OCI-LY3 (cell line): ENCODE results near the gene MAP1B.

Experiments used
- H2AFZ ChIP-seq: fragments of 200-600, 300-600 bp; shearing (Covaris generic); 2 replicates; pipeline ENCODE4 v1.6.0; 2014; ENCODE audit warnings: antibody characterized with exemption, low read depth, low read length
- H3K27ac ChIP-seq: fragments of 200-600, 300-600 bp; sonication (generic); 2 replicates; pipeline ENCODE4 v1.5.1; 2014; ENCODE audit warnings: mild to moderate bottlenecking, low read length, moderate library complexity, mixed read lengths
- H3K27me3 ChIP-seq: fragments of 200-600, 300-600 bp; sonication (generic); 2 replicates; pipeline ENCODE4 v1.6.1; 2014; ENCODE audit warnings: low read depth, low read length, mixed read lengths
- H3K36me3 ChIP-seq: fragments of 200-600, 300-600 bp; sonication (generic); replicated peaks from 2 replicates; pipeline ENCODE3; 2014; ENCODE audit warnings: low read depth, low read length, mixed read lengths
- H3K4me1 ChIP-seq: fragments of 300-600, 200-600 bp; sonication (generic); 2 replicates; pipeline ENCODE4 v1.6.1; 2014; ENCODE audit warnings: low read length, mixed read lengths
- H3K4me2 ChIP-seq: fragments of 200-600, 300-600 bp; sonication (generic); 2 replicates; pipeline ENCODE4 v1.6.1; 2014; ENCODE audit warnings: low read length, mixed read lengths
- H3K4me3 ChIP-seq: fragments of 300-600, 200-600 bp; sonication (generic); 2 replicates; pipeline ENCODE4 v1.5.1; 2014; ENCODE audit warnings: antibody characterized with exemption, mild to moderate bottlenecking, low read length, moderate library complexity
- H3K79me2 ChIP-seq: fragments of 300-600, 200-600 bp; shearing (Covaris generic); 2 replicates; pipeline ENCODE4 v1.6.1; 2014; ENCODE audit warnings: mild to moderate bottlenecking, low read length, mixed read lengths
- H3K9ac ChIP-seq: fragments of 300-600, 200-600 bp; shearing (Covaris generic); 2 replicates; pipeline ENCODE4 v1.6.0; 2014; ENCODE audit warnings: mild to moderate bottlenecking, low read length, moderate library complexity
- H3K9me3 ChIP-seq: fragments of 200-600, 300-600 bp; shearing (Covaris generic); 2 replicates; pipeline ENCODE4 v1.6.1; 2014; ENCODE audit warnings: low read length, mixed read lengths; ENCODE audit not compliant: insufficient read depth
- H4K20me1 ChIP-seq: fragments of 200-600, 300-600 bp; sonication (generic); 2 replicates; pipeline ENCODE4 v1.6.1; 2016; ENCODE audit warnings: low read length, mixed read lengths; ENCODE audit not compliant: insufficient read depth
- EZH2phosphoT487 ChIP-seq: fragments of 200-600 bp; shearing (Covaris generic); IDR thresholded peaks from 2 replicates; pipeline ENCODE4 v1.6.1; 2018; ENCODE audit warnings: antibody characterized with exemption, mixed run types, low read depth
- TF ChIP-seq, protein P1 (sequence below): fragments of 200-600, 300-600 bp; sonication (generic); IDR thresholded peaks from 2 replicates; pipeline ENCODE4 v1.5.1; 2014; ENCODE audit warnings: antibody characterized with exemption, low read length, low read depth

Gene MAP1B

DNA sequence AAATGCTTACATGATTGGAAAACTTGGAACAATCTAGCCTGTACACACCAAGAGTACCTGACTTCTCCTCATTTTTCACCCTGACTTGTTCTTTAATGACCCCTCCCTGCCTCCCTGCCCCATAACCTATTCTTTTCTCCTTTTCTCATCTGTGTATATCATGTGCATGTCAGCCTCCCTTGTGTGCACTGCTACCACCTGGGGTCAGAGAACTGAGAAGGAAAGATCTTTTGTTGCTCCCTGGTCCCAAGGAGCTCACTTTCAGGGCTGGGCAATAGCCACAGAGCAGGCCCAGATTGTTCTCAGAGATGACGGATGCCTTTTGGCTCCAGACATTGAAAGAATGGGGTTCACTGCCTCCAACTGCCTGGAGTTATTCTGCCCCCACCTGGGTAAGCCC lies 5.1 kb downstream of the MAP1B start:
- peaks cover 8% of the 10 kb centered on the region; the same call in 1 of the 2 replicates for H3K4me1 ChIP-seq
- H3K9ac ChIP-seq: no peak overlapping the region
- H3K27ac ChIP-seq: no peak overlapping the region
- H3K36me3 ChIP-seq: no peaks in the 10 kb centered on the region
- no peak overlapping the region for H2AFZ ChIP-seq
- H3K79me2 ChIP-seq: no peaks in the 10 kb centered on the region
- no peaks in the 10 kb centered on the region for H4K20me1 ChIP-seq
- H3K4me3 ChIP-seq: no peak overlapping the region
- no peaks in the 10 kb centered on the region for H3K9me3 ChIP-seq
- H3K4me2 ChIP-seq: no peak overlapping the region
- TF ChIP-seq, protein P1, sequence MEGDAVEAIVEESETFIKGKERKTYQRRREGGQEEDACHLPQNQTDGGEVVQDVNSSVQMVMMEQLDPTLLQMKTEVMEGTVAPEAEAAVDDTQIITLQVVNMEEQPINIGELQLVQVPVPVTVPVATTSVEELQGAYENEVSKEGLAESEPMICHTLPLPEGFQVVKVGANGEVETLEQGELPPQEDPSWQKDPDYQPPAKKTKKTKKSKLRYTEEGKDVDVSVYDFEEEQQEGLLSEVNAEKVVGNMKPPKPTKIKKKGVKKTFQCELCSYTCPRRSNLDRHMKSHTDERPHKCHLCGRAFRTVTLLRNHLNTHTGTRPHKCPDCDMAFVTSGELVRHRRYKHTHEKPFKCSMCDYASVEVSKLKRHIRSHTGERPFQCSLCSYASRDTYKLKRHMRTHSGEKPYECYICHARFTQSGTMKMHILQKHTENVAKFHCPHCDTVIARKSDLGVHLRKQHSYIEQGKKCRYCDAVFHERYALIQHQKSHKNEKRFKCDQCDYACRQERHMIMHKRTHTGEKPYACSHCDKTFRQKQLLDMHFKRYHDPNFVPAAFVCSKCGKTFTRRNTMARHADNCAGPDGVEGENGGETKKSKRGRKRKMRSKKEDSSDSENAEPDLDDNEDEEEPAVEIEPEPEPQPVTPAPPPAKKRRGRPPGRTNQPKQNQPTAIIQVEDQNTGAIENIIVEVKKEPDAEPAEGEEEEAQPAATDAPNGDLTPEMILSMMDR: no peak
- TF ChIP-seq EZH2phosphoT487: no peak
- peaks cover under 1% of the 10 kb centered on the region; the same call in 1 of the 2 replicates for H3K27me3 ChIP-seq

- Histone ChIP-seq H3K27ac (no peak overlapping the region), H4K20me1 (no peaks in the 10 kb centered on the region), H3K27me3 (peaks cover 9% of the 10 kb centered on the region; the same call in 1 of the 2 replicates), H3K4me3 (no peak overlapping the region), H3K4me2 (no peak overlapping the region), H3K36me3 (no peaks in the 10 kb centered on the region), H3K4me1 (no peaks in the 10 kb centered on the region), H2AFZ (no peak overlapping the region), H3K9ac (no peak overlapping the region), H3K79me2 (no peaks in the 10 kb centered on the region), H3K9me3 (no peaks in the 10 kb centered on the region)
- TF ChIP-seq, protein P1: no peak
- TF ChIP-seq EZH2phosphoT487: no peak
These were observed 7.4 kb downstream of the MAP1B start for GRCh38 chr5:72114629-72115028.

- Histone ChIP-seq H3K4me3 (no peak overlapping the region), H3K9me3 (no peaks in the 10 kb centered on the region), H3K9ac (no peak overlapping the region), H3K4me2 (no peak overlapping the region), H3K4me1 (no peaks in the 10 kb centered on the region), H3K27me3 (peaks cover 9% of the 10 kb centered on the region; the same call in 1 of the 2 replicates), H4K20me1 (no peaks in the 10 kb centered on the region), H3K36me3 (no peaks in the 10 kb centered on the region), H3K79me2 (no peaks in the 10 kb centered on the region), H2AFZ (no peak overlapping the region), H3K27ac (no peak overlapping the region)
- TF ChIP-seq, protein P1: no peak
- no peak for TF ChIP-seq EZH2phosphoT487
These were observed 8.0 kb downstream of the MAP1B start for GRCh38 chr5:72115296-72115695.

GRCh38 chr5:72117307-72117706 lies 10.0 kb downstream of the MAP1B start:
- Histone ChIP-seq H3K27ac (no peak overlapping the region), H3K9ac (no peak overlapping the region), H3K27me3 (peaks cover 9% of the 10 kb centered on the region; the same call in 1 of the 2 replicates), H3K4me2 (no peak overlapping the region), H3K36me3 (no peaks in the 10 kb centered on the region), H3K9me3 (no peaks in the 10 kb centered on the region), H3K79me2 (no peaks in the 10 kb centered on the region), H2AFZ (no peak overlapping the region), H4K20me1 (no peaks in the 10 kb centered on the region), H3K4me3 (no peak overlapping the region), H3K4me1 (no peaks in the 10 kb centered on the region)
- TF ChIP-seq EZH2phosphoT487: no peak
- TF ChIP-seq, protein P1: no peak
